ENCODE results near the gene SERPINB7. TPM values are rescaled to one million over a fixed set of nuclear protein-coding genes. Genes with fewer than 3 reads are reported as not detected.

Gene SERPINB7
- total RNA-seq, 6 donors from 2014 or later = 1.3 TPM; not detected in 5

DNA sequence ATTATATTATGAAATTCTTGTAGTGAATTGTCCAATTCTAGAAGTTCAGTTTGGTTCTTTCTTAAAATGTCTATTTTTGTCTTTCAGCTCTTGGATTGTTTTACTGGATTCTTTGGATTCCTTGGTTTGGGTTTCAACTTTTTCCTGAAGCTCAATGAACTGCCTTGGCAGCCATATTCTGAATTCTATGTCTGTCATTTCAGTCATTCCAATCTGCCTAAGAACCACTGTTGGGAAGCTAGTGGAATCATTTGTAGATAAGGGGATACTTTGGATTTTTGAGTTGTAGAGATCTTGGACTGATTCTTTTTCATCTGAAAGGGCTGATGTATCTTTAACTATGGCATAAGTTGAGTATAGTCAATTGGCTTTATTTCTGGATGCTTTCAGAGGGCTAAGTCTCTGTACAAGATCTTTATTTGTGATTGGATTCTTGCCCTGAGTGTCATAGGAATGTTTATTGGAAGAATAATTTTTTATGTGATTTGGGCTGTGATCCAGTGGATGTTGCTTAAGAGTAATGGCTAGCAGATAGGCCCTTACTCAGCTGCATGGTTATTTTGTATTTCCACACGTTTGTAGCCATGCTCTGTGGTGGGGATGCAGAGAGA, 42.3 kb downstream of the SERPINB7 start:
- DNase-seq = no peak
- Histone ChIP-seq H3K27me3 (no peaks in the 10 kb centered on the region), H3K4me3 (no peak overlapping the region), H3K36me3 (no peaks in the 10 kb centered on the region), H3K4me1 (no peaks in the 10 kb centered on the region), H3K27ac (no peak overlapping the region), H3K9me3 (peaks cover 0 to 4% (median 4%) of the 10 kb centered on the region in 4 donors)
- WGBS, 2 donors = 42 to 67% methylated on average over 1 of the region's 1 CpG
- ATAC-seq (ENCODE audit: low FRiP score in 2 of 2) = peak in 1 of 2 donors; percentile 21
- TF ChIP-seq CTCF (IDR thresholded peaks at IDR 0.05) = no peak
- TF ChIP-seq POLR2A (IDR thresholded peaks at IDR 0.05) = no peak
- TF ChIP-seq EP300 (IDR thresholded peaks at IDR 0.05) = no peak
- TF ChIP-seq POLR2AphosphoS5 (IDR thresholded peaks at IDR 0.05) = no peak

DNA sequence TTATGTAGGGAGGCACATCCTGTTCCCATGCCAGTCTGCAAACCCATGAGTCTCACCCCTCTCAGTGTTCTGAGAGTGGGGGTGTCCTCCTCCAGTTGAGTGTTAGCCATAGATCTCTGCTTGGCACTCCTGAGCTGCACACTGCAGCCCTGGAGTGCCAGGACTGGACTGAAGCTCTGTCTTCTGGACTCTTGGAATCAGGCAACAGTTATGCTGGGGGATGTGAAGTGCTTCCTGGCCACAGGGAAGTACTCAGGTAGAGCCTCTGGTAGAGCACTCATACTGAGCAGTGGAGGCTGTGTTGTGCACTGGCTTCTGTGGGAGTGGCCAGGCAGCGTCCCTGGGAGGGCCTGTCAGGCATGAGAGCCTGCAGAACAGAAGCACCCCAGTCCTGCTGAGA, 43.0 kb downstream of the SERPINB7 start:
- 0% methylated on average over 1 of the region's 1 CpG; no CpG with 5 or more reads in 1 of the 2 donors for WGBS, 2 donors
- no peaks in the 10 kb centered on the region for H3K36me3 ChIP-seq
- TF ChIP-seq EP300 (IDR thresholded peaks at IDR 0.05) (no peak), POLR2A (IDR thresholded peaks at IDR 0.05) (no peak), POLR2AphosphoS5 (IDR thresholded peaks at IDR 0.05) (no peak), CTCF (IDR thresholded peaks at IDR 0.05) (no peak)
- H3K9me3 ChIP-seq = peaks cover 0 to 4% (median 4%) of the 10 kb centered on the region in 4 donors
- H3K4me1 ChIP-seq = no peaks in the 10 kb centered on the region
- peak overlapping the region in 1 of 4 donors; percentile 34 for H3K27ac ChIP-seq
- DNase-seq = peak in 1 of 2 donors; percentile 5
- peak; percentile 17 to 40 for ATAC-seq (ENCODE audit: low FRiP score in 2 of 2)
- no peak overlapping the region for H3K4me3 ChIP-seq
- no peaks in the 10 kb centered on the region for H3K27me3 ChIP-seq

DNA sequence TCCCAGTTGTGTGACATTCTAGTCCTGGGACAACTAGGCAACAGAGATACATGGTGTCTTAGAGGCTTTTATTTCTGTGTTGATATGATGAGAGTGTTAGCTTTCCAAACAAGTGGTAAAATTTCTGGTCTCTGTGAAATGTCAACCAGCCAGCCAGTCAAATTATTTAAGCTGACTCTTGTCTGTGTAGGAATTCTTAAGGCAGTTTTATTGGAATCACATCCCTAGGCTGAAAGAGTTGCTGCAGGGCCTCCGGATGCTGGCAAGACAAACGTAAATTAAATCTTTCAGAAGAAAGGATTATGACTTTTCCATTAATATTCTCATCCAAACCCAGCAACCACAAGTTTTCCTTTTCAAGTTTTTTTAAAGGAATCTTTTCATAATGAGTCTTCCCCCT, 44.6 kb downstream of the SERPINB7 start:
- H3K4me3 ChIP-seq = no peak overlapping the region
- TF ChIP-seq CTCF (IDR thresholded peaks at IDR 0.05) (no peak), POLR2AphosphoS5 (IDR thresholded peaks at IDR 0.05) (no peak), EP300 (IDR thresholded peaks at IDR 0.05) (no peak), POLR2A (IDR thresholded peaks at IDR 0.05) (no peak)
- no peaks in the 10 kb centered on the region for H3K27me3 ChIP-seq
- H3K9me3 ChIP-seq = peaks cover 0 to 4% (median 4%) of the 10 kb centered on the region in 4 donors
- H3K36me3 ChIP-seq = no peaks in the 10 kb centered on the region
- H3K27ac ChIP-seq = no peak overlapping the region
- DNase-seq (no peak), ATAC-seq (ENCODE audit: low FRiP score in 2 of 2) (no peak)
- no peaks in the 10 kb centered on the region for H3K4me1 ChIP-seq
- 64 to 73% methylated on average over 2 of the region's 2 CpGs for WGBS, 2 donors

- H3K36me3 ChIP-seq = no peaks in the 10 kb centered on the region
- TF ChIP-seq POLR2AphosphoS5 (IDR thresholded peaks at IDR 0.05) = no peak
- no peak for TF ChIP-seq POLR2A (IDR thresholded peaks at IDR 0.05)
- no peak for TF ChIP-seq CTCF (IDR thresholded peaks at IDR 0.05)
- no peak for TF ChIP-seq EP300 (IDR thresholded peaks at IDR 0.05)
- 84 to 87% methylated on average over 3 of the region's 3 CpGs for WGBS, 2 donors
- no peak for ATAC-seq (ENCODE audit: low FRiP score in 2 of 2)
- no peak overlapping the region for H3K27ac ChIP-seq
- H3K9me3 ChIP-seq = peaks cover 0 to 4% (median 4%) of the 10 kb centered on the region in 4 donors
- no peaks in the 10 kb centered on the region for H3K27me3 ChIP-seq
- no peak for DNase-seq
- no peaks in the 10 kb centered on the region for H3K4me1 ChIP-seq
- no peak overlapping the region for H3K4me3 ChIP-seq
These were observed 45.5 kb downstream of the SERPINB7 start for GRCh38 chr18:63820694-63821093.

All from upper lobe of left lung (tissue), 6 donors.